GM21723 (cell line): ENCODE results near the gene LRRC27.
"Not testable (repeated sequence)": the region's sequence is repeated elsewhere in the genome, so short reads cannot be mapped to it uniquely, and the experiment has no call there.

Experiments used
- ATAC-seq: cut with Tn5 transposase; IDR thresholded peaks from one replicate; pipeline ENCODE4 v1.9.1; 2021; ENCODE audit warnings: mild to moderate bottlenecking, moderate library complexity; ENCODE audit not compliant: unreplicated experiment

Gene LRRC27

GRCh38 chr10:132369636-132370185, 37.7 kb downstream of the LRRC27 start:
- no peak for ATAC-seq

DNA sequence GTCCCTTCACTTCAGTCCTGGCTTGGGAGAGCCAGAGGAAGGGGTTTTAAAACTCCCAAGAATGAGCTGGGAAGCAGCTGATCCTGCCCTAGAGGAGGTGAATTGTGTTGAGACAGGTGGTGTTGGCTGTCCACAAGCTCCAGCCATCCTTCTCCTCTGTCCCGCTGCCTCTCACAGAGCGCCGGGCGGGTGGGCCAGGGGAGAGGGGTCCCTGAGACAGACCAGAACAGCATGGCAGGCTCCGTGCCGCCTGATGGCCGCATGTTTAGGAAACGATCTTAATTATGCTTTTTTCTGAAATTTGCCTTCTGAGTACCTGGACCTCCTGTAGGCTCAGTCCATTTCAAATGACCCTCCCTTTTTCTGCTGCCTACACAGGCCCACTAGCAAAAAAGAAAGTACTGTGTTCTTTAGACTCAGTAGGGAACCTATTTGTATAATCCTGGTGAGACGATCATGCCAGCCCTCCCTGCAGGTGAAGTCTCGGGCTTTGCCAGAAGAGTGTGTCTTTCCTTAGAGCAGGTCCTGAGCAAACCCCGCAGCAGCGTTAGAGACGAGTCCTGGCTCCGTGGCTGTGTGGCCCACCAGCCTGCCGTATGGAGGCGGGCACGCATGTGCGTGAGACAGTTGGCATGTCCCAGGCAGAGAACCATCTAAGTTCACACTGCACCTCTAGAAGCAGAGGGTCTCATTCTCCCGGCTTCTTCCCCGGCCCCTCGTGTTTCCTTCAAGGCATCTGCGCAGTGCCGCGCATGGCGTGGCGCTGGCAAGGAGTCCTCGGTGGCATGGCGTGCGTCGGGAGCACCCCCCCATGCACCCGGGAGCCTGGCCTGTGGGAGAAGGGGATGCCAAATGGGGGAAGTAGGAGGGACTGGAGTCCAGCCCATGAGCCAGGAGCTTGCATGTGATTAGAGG, 38.7 kb downstream of the LRRC27 start:
- ATAC-seq, result no peak

DNA sequence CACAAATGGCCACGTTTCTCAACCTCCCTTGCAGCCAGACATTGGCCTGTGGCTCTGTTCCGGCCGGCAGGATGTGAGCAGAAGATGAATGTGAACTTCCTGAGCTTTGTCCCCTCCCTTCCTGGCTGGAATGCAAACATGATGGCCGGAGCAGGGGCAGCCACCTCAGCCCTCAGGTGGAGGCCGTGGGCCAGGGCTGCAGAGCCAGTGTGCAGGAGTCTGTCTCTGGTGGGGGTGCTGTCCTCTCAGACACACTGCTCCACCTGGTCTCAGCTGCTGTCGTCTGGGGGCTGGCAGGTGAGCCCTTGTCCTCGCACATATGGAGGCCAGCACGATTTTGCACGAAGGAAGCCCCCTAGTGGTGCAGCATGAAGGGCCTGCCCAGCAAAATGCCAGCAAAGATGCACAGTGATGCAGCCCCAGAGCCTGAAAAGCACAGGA, 39.7 kb downstream of the LRRC27 start:
- no peak for ATAC-seq

GRCh38 chr10:132372516-132373095, 40.6 kb downstream of the LRRC27 start:
- ATAC-seq, result no peak

GRCh38 chr10:132373241-132373955, 41.4 kb downstream of the LRRC27 start:
- ATAC-seq, result no peak

DNA sequence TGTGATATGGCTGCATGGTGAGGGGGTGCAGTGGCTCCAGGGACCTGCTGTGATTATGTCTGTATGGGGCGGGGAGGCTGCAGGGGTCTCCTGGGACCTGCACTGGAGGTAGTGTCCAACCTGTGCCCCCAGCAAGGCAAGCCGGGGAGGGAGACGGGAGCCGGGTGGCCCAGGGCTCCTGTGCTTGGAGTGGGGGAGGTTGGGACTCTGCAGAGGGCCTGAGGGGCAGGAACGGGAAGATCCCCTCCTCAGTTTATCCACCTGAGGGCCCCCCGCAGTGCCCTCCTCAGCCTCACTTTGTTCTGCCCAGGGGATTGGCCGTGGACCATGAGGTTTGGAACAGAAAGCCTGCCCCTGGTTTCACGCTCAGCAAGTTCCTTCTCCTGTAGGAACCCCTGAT, 42.2 kb downstream of the LRRC27 start:
- ATAC-seq, result no peak

DNA sequence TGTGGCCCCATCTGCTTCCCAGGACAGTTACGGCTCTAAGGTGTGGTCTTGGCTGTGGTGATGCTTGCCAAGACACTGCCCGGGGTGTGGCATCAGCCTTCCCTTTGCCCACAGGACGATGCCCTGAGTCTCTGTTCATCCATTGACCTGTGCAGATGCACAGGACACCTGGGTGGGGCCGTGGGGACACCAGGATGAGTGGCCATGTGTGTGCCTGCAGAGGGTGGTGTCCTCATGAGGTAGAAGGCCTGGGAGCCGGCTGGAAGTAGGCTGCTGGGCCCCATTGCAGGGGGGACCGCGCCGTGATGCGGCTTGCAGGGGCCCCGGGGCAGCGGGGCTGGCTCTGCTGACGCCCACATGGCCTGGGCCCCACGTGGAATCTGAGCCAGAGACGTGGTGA, 42.6 kb downstream of the LRRC27 start:
- ATAC-seq, result no peak

DNA sequence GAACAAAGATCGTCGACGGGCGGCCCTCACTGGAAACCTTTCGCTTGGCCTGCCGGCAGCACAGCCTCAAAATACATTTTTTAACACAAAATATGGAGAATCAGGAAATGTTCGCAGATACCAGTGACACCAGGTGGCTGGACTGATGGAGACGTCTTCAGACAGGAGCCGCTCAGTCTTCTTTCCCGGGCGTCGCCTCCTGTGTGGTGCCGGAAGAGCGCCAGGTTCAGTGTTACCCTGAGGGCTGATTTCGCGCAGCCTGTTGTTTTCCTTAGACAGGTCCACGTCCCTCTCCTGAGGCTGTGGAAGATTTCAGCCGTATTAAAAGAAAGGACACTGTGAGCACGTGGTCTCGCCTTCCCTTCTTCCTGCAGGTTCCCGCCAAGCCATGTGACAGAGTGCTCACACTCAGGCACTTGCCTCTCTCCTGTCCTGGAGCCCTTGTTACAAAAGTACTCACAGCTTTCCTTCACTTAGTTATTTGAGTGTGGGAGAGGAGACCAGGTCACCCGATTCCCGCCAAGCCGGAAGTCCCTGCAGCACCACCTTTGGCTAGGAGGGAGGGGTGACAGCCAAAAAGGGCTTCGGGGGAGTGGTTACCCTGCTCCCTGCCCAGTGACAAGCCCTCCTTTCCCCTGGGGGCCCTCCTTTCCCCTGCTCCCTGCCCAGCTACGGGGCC, 43.3 kb downstream of the LRRC27 start:
- no peak for ATAC-seq

DNA sequence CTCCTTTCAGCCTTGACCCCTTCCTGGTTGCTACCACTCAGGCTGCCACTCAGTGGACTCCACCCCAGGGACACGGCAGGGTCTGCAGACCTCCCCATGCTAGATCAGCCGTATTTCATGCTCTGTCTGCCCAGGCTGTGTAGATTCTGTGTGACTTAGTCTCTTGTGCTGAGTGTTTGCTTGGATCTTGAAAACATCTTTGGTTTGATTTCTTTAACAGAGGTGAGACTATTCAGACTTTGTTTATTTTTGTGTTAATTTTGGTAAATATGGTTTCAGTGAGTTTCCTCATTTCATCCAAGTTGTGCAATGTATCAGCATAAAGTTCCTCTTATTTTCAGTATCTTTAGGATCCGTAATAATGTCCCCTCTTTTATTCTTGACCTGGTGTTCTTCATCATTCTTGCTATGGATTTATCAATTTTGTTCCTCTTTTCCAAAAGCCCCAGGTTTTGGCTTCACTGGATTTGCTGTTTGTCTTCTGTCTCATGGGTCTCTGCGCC, 43.9 kb downstream of the LRRC27 start:
- ATAC-seq, result no peak

DNA sequence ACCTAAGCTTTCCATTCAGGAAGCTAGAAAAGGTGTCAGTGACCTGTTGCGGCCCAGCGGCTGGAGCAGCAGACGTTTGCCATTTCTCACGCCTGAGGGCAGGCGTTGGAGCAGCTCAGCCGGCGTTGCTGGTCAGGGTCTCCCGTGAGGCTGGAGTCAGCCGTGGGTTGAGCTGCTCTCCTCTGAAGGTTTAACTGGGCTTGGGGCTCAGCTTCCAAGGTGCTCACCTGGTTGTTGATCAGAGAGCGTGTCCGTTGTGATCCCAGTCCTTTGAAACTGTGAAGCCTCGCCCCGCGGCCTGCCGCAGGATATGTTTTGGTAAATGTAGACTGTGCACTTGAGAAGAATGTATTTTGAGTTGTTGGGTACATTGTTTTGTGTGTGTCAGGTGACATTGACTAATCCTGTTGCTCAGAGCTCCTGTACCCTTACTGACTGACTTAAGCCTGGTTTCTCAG, 44.4 kb downstream of the LRRC27 start:
- no peak for ATAC-seq

DNA sequence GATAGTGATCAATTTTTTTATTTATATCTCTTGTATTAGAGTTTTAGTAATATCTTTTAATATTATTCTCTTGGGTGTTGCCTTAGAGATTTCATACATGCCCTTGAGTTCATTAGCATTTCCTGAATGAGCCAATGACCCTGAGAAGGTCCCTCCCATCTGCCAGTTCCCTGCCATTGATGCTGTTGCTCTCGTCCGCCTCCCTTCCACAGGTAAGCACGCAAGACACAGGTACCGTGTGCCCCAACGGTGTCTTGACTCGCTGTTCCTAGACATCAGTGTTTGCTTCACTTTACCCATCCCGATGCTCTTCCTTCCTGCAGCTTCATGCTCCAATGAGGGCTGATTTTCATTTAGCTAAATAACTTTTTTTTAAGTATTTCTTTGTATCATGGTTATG, 45.3 kb downstream of the LRRC27 start:
- ATAC-seq, result no peak

- not testable (repeated sequence) for ATAC-seq
Observed at GRCh38 chr10:132379026-132379425, 47.0 kb downstream of the LRRC27 start.

DNA sequence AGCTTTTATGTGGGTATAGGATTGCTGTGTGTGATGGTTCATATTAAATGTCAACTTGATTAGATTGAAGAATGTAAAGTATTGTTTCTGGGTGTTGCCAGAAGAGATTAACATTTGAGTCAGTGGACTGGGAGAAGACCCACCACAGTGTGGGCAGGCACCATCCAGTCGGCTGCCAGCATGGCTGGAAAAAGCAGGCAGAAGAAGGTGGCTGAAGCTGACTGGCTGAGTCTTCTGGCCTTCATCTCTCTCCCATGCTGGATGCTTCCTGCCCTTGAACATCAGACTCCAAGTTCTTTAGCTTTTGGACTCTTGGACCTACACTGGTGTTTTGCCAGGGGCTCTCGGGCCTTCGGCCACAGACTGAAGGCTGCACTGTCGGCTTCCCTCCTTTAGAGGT, 49.0 kb downstream of the LRRC27 start:
- ATAC-seq, result not testable (repeated sequence)

GRCh38 chr10:132381741-132382140, 49.7 kb downstream of the LRRC27 start:
- ATAC-seq, result no peak

DNA sequence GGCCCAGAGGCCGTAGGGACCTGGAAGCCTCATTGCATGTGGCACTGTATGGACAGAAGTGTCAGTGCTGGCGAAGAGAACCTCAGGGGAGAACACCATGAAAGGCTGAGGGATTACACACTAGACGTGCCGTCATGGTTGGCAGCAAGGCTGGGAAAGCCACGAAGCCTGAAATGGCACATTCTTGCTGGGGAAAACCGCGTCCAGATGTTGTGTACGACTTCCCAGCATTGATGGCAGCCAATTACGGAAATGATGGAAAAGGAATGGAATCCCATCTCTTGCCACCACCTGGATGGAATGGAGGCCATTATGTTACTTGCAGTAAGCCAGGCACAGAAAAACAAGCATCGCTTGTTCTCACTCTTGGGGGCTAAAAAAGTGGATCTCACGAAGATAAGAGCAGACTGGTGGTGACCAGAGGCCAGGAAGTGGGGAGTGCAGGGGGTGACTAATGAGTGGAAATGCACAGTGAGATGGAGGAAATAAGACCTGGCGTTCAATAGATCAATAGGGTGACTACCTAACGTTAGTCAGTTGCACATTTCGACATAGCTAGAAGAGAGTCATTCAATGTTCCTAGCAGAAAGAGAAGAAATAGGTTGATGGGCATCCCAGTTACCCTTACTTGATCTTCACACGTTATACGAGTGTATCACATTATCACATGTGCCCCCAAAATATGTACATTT, 50.4 kb downstream of the LRRC27 start:
- no peak for ATAC-seq

DNA sequence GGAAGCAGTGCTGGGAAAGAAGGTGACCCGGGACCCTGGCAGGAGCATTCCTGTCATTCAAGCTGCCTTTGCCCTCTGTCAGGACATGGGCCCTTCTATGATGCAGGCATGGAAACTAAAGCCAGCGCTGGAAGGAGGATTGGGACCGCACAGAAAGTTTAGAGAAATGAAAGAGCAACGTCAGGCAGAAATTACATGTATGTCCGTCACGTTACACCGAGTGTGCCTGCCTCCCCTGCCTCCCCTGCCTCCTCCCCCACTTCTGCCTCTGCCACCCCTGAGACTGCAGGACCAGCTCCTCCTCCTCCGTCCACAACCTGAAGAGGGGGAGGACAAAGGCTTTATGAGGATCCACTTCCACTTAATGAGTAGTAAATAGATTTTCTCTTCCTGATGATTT, 51.1 kb downstream of the LRRC27 start:
- ATAC-seq, result no peak

DNA sequence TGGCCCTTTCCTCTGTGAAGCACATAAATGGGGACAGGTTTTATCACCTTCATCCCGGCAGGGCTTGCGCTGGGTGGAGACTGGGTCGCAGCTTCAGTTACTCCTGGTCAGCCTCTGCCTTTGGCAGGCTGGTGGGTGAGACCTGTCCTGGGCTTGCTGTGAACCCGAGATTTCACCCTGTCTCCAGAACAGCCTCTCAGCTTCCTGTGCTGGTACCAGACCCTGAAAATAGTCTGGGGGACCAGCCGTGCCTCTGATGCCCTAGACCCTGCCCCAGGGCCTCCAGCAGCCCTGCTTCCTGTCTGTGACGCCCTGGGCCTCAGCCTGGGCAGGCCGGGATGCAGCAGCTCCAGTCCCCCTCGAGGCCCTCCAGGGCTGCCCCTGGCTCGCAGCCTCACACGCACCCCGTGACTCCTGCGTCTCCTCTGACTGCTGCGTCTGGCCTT, 51.8 kb downstream of the LRRC27 start:
- no peak for ATAC-seq

- ATAC-seq, result no peak
Observed at GRCh38 chr10:132384618-132385388, 52.8 kb downstream of the LRRC27 start.

GRCh38 chr10:132385389-132385667, 53.3 kb downstream of the LRRC27 start:
- no peak for ATAC-seq
